HG02943 (cell line): ENCODE measurements around the gene FCN1.
A peak's percentile ranks its signal among the peaks of the same experiment; 100 is the strongest.
"Not testable (repeated sequence)": the region's sequence is repeated elsewhere in the genome, so short reads cannot be mapped to it uniquely, and the experiment has no call there.

ENCODE experiments used
- ATAC-seq: cut with Tn5 transposase; IDR thresholded peaks from one replicate; pipeline ENCODE4 v1.9.1; 2021; ENCODE audit warnings: mild to moderate bottlenecking, low read depth, moderate library complexity; ENCODE audit not compliant: unreplicated experiment

FCN1 gene

DNA sequence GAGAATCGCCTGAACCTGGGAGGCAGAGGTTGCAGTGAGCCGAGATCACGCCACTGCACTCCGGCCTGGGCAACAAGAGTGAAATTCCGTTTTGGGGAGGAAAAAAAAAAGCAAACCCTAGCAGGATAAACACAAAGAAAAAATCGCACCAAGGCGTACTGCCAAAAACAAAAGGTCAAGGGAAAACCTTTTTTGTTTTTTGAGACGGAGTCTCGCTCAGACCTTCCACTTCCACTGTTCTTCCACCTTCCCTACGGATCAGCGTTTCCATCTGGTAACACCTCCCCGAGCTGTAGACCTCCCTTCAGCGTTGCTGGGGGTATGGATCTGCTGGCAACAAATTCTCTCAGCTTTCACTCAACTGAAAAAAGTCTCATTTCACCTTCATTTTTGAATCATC is 57.2 kb downstream of the FCN1 start:
- no peak for ATAC-seq

DNA sequence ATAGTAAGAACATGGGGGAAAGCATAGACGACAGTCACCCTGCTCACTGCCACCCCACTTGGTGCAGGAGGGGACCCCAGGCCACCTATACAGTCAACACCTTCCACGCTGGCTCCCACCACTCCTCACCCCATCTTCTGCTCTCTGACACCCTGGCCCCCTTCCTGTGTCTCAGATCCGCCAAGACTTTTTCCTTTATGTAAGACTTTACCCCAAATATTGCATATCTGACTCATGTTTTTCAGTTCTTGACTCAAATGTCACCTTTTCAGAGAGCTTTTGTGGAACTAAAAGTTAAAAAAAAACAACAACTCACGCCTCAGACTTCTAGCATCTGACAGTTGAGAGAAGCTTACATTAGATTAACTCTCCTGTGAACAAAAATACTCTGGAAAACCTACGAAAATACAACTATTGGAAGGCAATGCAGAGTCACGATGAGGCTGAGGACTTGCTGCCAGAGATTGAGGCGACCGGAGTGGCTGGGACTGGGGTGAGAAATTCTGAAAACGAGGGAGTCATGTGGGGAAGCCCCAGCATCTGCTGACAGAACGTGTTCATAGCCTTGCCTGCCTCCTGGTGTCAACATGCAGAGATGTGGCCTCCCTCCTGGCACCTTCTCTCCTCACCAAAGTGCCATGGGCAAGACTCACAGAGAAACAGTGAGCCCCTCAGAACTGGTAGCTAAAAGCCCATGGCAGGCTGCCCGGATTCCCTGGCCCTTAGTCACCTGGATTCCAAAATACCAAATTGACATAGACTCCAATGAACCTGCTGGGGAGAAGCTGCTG is 59.5 kb downstream of the FCN1 start:
- peak; percentile 53 for ATAC-seq

DNA sequence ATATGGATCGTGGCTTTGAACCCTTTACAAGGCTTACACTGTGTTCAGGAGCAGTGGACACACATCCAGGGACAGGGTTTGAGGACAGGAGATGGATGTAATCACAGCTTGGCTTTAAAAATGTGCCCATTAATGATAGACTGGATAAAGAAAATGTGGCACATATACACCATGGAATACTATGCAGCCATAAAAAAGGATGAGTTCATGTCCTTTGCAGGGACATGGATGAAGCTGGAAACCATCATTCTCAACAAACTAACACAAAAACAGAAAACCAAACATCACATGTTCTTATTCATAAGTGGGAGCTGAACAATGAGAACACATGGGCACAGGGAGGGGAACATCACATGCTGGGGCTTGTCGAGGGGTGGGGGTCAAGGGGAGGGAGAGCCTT is 60.3 kb downstream of the FCN1 start:
- not testable (repeated sequence) for ATAC-seq

DNA sequence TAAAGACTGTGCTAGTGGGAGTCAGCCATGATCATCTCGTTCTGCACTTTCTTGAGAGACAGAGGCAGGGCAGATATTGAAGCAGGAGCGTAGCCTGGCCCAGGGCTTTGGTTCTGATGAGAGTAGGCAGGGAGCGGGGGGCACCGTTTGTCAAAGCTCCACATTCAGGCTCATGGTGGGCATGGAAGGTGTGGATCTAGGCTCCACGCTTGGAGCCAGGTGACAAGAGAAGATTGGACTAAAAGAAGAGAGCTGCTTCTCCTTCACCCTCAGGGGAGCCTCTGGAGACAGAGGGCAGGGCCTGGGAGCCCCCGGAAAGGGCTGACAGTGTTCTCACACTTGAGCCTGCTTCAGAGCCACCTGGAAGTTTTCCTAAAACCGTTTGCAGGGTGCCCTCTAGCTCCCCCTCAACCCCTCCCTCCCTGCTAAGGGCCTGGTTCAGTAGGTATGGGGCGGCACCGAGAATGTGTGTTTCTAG is 61.8 kb downstream of the FCN1 start:
- ATAC-seq: no peak
